Stimulated activated naive CD8-positive, alpha-beta T cell treated with anti-CD3 and anti-CD28 coated beads, Interleukin-15, Interleukin-2, amounts not matched to agents 100 ng/mL and 50 ng/mL, for 24 hours (primary cell): ENCODE data around the gene TMEM131.

Experiments used
- H3K27ac Mint-ChIP-seq: one replicate; pipeline ENCODE4 v1.8.0; 2021; ENCODE audit warnings: mild to moderate bottlenecking, mixed read lengths
- H3K27me3 Mint-ChIP-seq: one replicate; pipeline ENCODE4 v1.8.0; 2021; ENCODE audit warnings: mixed read lengths
- H3K36me3 Mint-ChIP-seq: one replicate; pipeline ENCODE4 v1.8.0; 2021; ENCODE audit warnings: low read depth, mixed read lengths
- H3K4me1 Mint-ChIP-seq: one replicate; pipeline ENCODE4 v1.8.0; 2021; ENCODE audit warnings: low read depth, mixed read lengths
- H3K4me3 Mint-ChIP-seq: one replicate; pipeline ENCODE4 v1.8.0; 2021; ENCODE audit warnings: mild to moderate bottlenecking, mixed read lengths
- H3K9me3 Mint-ChIP-seq: one replicate; pipeline ENCODE4 v1.8.0; 2021; ENCODE audit warnings: mixed read lengths

The TMEM131 gene

DNA sequence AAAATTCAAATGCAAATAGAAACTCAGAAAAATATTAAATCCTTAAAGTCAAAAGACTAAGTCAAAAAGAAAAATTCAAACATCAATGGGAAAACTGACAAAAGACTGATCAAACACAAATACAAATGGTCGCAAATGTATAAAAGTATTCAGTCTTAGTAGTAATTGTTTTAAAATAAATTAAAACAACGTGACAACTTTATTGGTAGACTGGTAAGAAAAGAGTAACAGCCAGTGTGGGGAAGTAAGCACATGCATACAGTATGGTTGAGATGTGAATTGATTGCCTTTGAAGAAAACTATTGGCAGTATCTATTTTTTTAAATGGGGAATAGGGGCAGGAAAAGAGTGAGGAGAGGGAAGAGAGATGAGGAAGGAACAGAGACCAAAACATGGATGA is 9.8 kb downstream of the TMEM131 start:
- Mint-ChIP-seq H3K36me3 (peaks cover 31% of the 10 kb centered on the region), H3K27me3 (no peaks in the 10 kb centered on the region), H3K4me1 (peaks cover 51% of the 10 kb centered on the region), H3K4me3 (no peak overlapping the region), H3K27ac (no peak overlapping the region), H3K9me3 (peaks cover 10% of the 10 kb centered on the region)

DNA sequence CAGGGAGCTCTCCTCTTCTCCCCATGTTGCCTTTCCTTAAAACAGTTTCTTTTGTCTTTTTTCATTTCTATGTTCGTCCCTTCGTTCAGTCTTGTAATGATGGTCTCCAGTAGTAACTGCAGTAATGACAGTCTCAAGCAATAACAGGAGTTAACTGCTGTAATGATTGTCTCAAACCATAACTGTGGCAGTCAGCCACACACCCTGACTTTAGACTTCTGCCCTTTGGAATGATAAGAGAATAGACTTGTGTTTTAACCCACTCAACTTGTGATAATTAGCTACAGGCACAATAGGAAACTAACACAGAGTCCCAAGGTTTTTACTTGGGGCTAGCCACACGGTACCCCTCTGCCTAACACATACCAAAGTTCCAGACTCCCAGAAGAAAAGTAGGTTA is 12.1 kb downstream of the TMEM131 start:
- Mint-ChIP-seq H3K27me3 (no peaks in the 10 kb centered on the region), H3K4me1 (peaks cover 53% of the 10 kb centered on the region), H3K27ac (no peak overlapping the region), H3K9me3 (peaks cover 22% of the 10 kb centered on the region), H3K36me3 (peaks cover 43% of the 10 kb centered on the region), H3K4me3 (no peak overlapping the region)

DNA sequence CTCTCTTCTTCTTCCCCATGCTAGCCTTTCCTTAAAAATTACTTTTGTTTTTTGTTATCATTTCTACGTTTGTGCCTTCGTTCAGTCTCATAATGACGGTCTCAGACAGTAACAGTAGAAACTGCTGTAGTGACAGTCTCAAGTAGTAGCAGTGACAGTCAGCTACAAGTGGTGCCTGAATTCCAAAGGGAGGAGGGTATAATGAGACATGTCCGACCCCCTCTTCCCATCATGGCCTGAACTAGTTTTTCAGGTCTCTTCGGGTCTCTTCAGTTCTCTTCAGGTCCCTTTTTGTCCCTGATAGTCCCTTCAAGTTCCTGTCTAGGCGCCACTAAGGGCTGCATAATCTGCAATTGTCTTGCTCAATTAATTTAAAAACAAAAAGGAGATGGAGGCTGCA is 12.6 kb downstream of the TMEM131 start:
- H3K27ac Mint-ChIP-seq, result no peak overlapping the region
- peaks cover 49% of the 10 kb centered on the region for H3K4me1 Mint-ChIP-seq
- H3K9me3 Mint-ChIP-seq, result peaks cover 24% of the 10 kb centered on the region
- peaks cover 43% of the 10 kb centered on the region for H3K36me3 Mint-ChIP-seq
- H3K4me3 Mint-ChIP-seq, result no peak overlapping the region
- no peaks in the 10 kb centered on the region for H3K27me3 Mint-ChIP-seq

DNA sequence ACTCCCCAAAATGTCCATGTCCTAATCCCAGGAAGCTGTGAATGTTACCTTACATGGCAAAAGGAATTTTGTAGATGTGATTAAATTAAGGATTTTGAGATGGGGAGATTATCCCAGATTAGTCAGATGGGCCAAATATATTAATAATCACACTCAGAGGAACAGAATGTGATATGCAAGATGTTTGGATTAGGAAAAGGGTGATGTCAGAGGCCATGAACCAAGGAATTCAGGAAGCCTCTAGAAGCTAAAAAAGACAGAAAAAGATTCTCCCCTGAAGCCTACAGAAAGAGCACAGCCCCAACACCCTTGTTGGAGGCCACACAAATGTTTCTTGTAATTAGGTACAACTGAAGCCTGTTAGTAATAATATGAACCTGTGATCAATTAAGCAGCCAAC is 13.1 kb downstream of the TMEM131 start:
- H3K36me3 Mint-ChIP-seq, result peaks cover 40% of the 10 kb centered on the region
- H3K27ac Mint-ChIP-seq, result no peak overlapping the region
- H3K27me3 Mint-ChIP-seq, result no peaks in the 10 kb centered on the region

DNA sequence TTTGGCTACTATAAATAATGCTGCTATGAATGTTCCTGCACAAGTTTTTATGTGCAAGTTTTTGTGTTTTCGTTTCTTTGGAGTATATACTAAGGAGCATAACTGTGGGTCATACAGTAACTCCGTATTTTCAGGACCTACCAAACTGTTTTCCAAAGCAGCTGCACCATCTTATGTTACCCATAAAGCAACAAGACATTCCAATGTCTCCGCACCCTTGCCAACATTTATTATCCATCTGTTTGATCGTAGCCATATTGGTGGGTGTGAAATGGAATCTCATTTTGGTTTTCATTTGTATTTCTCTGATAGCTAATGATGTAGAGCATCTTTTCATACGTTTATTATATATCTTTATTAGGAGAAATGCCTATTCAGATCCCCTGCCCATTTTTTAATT is 13.8 kb downstream of the TMEM131 start:
- peaks cover 42% of the 10 kb centered on the region for H3K36me3 Mint-ChIP-seq
- no peak overlapping the region for H3K27ac Mint-ChIP-seq
- H3K4me1 Mint-ChIP-seq, result peaks cover 51% of the 10 kb centered on the region
- no peaks in the 10 kb centered on the region for H3K27me3 Mint-ChIP-seq
- peaks cover 19% of the 10 kb centered on the region for H3K9me3 Mint-ChIP-seq
- no peak overlapping the region for H3K4me3 Mint-ChIP-seq

More for the DNA sequence above, 13.1 kb downstream of the TMEM131 start:
- H3K9me3 Mint-ChIP-seq, result peaks cover 20% of the 10 kb centered on the region
- no peak overlapping the region for H3K4me3 Mint-ChIP-seq
- peaks cover 46% of the 10 kb centered on the region for H3K4me1 Mint-ChIP-seq

DNA sequence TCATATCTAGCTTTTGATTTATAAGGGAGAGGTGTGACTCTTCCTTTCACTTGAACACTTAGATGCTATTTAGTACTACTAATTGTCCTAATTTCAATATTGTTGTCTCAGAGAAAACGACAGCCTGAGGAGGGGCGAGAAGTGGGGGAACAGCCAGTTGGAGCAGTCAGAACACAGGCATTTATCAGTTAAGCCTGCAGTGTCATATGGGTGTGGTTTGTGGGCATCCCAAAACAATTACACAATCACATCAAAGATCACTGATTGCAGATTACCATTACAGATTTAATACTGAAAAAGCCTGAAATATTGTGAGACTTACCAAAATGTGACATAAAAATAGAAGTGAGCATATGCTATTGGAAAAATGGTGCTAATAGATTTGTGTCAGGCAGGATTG is 15.8 kb downstream of the TMEM131 start:
- no peak overlapping the region for H3K27ac Mint-ChIP-seq
- no peaks in the 10 kb centered on the region for H3K27me3 Mint-ChIP-seq
- H3K4me3 Mint-ChIP-seq, result no peak overlapping the region
- H3K9me3 Mint-ChIP-seq, result peaks cover 24% of the 10 kb centered on the region
- peaks cover 50% of the 10 kb centered on the region for H3K4me1 Mint-ChIP-seq
- H3K36me3 Mint-ChIP-seq, result peaks cover 60% of the 10 kb centered on the region

DNA sequence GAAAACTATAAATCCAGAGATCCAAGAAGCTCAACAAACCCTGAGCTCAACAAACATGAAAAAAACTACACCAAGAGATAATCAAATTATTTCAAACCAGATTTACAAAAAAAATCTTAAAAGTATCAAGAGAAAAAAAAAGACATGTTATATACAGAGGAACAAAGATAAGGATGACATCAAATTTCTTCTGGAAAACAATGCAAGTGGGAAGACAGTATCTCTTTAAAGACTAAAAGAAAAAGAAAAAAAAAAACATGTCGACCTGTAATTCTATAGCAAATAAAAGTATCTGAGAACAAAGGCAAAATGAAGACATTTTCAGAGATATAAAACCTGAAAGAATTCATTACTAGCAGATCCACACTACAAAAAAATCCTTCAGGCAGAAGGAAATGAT is 21.3 kb downstream of the TMEM131 start:
- H3K36me3 Mint-ChIP-seq, result peaks cover 61% of the 10 kb centered on the region

DNA sequence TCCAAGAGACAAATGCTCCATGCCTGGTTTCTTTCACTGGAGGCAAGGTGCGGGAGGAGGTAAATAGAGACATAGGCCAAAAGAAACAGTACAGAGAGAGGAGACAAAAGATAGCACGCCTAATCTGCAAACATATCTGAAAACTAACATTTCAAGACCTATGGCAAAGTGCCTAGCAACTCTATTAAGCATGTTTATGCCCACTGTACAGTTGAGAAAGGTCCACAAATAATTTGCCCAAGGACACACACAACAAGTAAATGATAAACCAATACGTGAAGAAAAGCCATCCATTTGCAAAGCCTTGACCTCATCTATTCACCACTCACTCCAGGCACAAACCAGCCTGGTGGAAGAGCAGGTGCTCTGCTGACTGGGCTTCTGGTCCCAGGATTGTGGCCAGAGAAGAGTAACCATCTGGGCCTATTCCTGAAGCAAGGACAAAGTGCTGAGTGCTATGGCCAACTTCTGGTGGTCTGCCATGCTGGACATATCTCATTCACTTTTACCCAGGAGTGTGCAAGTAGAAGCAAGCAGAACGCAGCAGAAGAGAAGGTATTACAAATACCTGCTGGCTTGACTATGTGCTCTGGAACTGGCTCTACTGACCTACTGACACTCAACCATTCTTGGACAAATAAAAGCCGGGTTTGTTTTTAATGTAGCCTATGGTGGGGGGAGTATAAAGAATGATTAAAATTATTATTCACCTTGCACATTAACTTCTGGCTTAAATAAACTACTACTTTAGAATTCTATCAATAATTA is 25.3 kb downstream of the TMEM131 start:
- peaks cover 15% of the 10 kb centered on the region for H3K9me3 Mint-ChIP-seq
- H3K36me3 Mint-ChIP-seq, result peaks cover 31% of the 10 kb centered on the region
- H3K27ac Mint-ChIP-seq, result no peak overlapping the region
- no peaks in the 10 kb centered on the region for H3K27me3 Mint-ChIP-seq
- no peak overlapping the region for H3K4me3 Mint-ChIP-seq
- H3K4me1 Mint-ChIP-seq, result peaks cover 59% of the 10 kb centered on the region

More for the DNA sequence above, 21.3 kb downstream of the TMEM131 start:
- peaks cover 48% of the 10 kb centered on the region for H3K4me1 Mint-ChIP-seq
- H3K4me3 Mint-ChIP-seq, result no peak overlapping the region
- no peaks in the 10 kb centered on the region for H3K27me3 Mint-ChIP-seq
- H3K9me3 Mint-ChIP-seq, result peaks cover 33% of the 10 kb centered on the region
- no peak overlapping the region for H3K27ac Mint-ChIP-seq

DNA sequence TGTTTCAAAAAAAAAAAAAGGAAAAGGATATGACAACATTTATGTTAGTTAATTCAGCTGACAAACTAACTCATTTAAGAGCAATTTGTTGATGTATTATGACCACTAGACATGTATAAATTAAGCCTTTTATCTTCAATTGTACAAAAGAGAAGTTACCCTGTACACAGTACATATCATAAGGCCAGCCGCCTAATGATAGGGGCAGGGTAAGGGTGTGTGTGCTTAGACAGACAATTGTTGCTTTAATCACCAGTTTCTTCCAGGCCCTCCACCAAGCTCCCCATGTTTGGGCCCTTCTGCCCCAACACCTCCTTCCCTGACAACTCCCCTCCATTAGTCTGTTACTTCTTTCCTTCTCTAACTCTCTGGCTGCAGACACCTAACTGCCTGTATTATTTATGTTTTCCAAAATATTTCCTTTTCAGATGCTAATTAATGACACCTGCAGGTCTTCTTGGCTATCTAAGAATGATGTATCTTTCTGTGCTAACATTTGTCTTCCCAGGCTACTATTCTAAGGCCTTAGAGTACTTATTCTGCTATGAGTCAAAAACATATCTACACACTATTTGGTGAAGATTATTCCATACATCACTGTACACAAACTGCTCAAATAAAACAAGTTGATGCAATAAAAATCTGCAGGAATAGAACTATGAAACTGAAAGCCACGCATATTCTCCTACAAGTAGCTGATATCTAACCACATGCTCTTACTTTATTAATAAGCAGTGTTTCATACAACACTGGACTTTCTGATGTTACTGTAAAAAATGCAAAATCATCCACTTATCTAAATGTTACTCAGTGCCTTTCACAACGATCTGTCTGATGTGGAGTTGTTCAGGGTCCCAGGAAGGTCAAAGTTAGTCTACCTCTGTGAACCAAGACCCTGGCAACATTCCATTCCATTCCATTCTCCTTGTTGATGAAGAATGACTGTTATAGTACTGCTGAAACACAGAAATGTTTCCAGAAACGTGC is 26.4 kb downstream of the TMEM131 start:
- H3K4me1 Mint-ChIP-seq, result peaks cover 66% of the 10 kb centered on the region
- no peaks in the 10 kb centered on the region for H3K27me3 Mint-ChIP-seq
- peaks cover 8% of the 10 kb centered on the region for H3K9me3 Mint-ChIP-seq
- no peak overlapping the region for H3K27ac Mint-ChIP-seq
- H3K36me3 Mint-ChIP-seq, result peaks cover 20% of the 10 kb centered on the region
- no peak overlapping the region for H3K4me3 Mint-ChIP-seq

DNA sequence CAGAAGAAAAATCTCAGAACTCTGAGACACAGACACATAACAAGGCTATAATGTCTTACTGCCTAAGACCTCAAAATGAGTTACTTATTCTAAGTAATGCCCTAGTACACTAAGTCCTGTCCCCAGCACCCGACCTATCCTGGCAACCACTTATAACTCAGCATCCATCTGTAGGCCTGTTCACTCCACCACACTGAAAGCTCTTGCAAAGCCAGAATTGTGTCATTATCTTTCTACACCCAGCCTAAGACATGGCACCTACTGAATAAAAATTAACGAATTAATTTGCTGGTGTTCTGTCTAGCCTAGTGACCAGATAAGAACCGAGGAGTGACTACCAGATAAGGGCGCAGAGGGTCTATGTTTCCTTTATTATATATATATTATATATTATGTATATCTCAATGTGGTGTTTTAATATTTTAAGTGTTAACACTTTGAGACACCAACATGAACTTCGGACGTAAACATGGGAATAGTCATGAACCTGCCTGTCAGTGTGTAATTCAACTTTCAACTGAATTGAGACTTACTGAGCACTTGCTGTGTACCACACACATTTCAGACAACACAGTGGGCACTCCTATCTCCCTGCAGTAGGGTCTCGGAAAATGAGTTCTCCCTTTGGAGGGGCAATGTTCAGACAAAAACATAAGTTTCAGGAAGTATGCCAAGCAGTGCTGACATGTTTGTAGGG is 27.7 kb downstream of the TMEM131 start:
- Mint-ChIP-seq H3K4me1 (peaks cover 73% of the 10 kb centered on the region), H3K9me3 (no peaks in the 10 kb centered on the region), H3K4me3 (no peak overlapping the region), H3K27ac (no peak overlapping the region), H3K27me3 (no peaks in the 10 kb centered on the region), H3K36me3 (peaks cover 7% of the 10 kb centered on the region)

DNA sequence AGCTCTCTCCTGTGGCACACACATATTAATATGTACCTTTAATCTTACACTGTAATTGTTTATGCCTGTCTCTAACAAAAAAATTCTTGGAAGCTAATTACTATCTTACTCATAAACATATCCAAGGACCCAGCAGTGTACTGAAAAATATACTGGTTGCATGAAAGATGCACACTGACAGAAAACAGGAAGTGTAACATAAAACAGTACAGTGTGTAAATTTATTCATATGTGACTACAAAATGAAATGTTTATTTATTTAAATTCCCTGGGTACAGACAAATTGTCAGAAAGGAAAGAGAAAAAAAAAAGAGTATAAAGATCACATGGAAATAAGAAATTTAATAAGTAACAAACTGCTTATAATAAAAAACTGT is 28.5 kb downstream of the TMEM131 start:
- H3K4me3 Mint-ChIP-seq, result no peak overlapping the region
- no peaks in the 10 kb centered on the region for H3K27me3 Mint-ChIP-seq
- peaks cover 4% of the 10 kb centered on the region for H3K36me3 Mint-ChIP-seq
- peaks cover 80% of the 10 kb centered on the region for H3K4me1 Mint-ChIP-seq
- H3K9me3 Mint-ChIP-seq, result no peaks in the 10 kb centered on the region
- no peak overlapping the region for H3K27ac Mint-ChIP-seq

DNA sequence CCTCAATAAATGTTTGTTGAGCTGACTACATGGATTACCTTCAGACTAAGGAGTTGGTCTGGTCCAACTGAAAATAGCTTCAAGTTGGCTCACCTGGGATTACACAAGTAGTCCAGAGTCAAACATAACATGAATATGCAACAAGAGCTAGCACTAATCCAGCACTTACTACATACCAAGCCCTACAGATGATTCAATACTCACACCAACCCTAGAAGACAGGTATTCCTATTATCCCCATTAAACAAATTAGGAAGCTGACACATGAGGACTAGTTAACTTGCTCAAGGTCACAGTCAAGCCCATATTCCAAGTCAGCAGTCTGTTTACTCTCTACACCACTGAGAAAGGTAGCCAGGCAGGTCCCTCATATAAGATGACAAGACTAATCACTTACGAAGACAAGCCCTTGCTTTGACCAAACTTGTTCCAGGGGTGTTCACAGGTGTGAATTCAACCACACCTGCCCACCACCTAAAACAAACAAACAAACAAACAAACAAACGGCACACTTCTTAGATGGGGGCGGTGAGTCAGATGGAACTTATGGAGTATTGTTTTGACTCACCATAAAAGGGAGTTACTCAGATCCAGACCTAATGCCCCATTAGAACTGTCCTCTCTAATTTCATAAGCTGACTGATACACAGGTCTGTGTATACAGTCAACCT is 29.1 kb downstream of the TMEM131 start:
- peaks cover 4% of the 10 kb centered on the region for H3K36me3 Mint-ChIP-seq
- H3K4me3 Mint-ChIP-seq, result no peak overlapping the region

DNA sequence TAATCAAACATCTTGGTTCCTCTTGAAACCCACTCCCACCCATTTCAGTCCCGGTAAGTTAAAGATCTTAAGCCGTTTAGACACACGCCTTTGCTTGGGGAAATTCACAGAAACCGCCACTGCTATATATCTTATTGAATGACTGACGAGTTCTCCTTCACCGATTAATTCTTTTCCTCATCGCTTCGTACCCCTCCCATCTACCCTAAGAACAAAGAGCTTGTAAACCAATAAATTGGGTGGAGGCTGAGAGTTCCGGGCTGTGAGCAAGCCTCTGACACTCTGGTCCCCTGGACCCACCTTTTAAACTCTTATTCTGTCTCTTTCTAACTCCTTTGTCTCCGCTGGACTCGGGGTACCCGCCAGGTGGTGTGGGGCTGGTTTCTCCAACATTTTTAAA is 30.6 kb downstream of the TMEM131 start:
- Mint-ChIP-seq H3K4me1 (peaks cover 76% of the 10 kb centered on the region), H3K36me3 (peaks cover 2% of the 10 kb centered on the region), H3K4me3 (no peak overlapping the region), H3K9me3 (no peaks in the 10 kb centered on the region), H3K27me3 (no peaks in the 10 kb centered on the region), H3K27ac (no peak overlapping the region)

More for the DNA sequence above, 29.1 kb downstream of the TMEM131 start:
- H3K4me1 Mint-ChIP-seq, result peaks cover 79% of the 10 kb centered on the region
- H3K27me3 Mint-ChIP-seq, result no peaks in the 10 kb centered on the region
- H3K9me3 Mint-ChIP-seq, result no peaks in the 10 kb centered on the region
- no peak overlapping the region for H3K27ac Mint-ChIP-seq

DNA sequence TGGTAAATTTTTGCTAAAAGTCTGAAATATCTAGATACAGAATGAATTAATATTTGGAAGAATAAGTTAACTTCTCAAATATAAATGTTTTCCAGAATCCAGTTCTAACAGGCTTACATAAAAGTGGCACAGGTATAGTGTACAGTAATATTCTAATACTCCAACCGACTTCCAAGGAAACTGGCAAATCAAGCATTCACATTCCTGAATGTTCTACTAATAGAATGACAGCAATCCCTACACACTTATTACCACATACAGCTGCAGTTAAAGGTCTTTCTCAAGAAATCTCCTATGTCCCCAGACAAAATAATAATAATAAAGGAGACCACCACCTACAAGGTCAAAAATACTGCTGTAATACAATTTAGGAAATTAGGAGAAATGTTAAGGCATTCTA is 31.9 kb downstream of the TMEM131 start:
- H3K4me3 Mint-ChIP-seq, result no peak overlapping the region
- no peaks in the 10 kb centered on the region for H3K27me3 Mint-ChIP-seq
- peaks cover 76% of the 10 kb centered on the region for H3K4me1 Mint-ChIP-seq
- no peak overlapping the region for H3K27ac Mint-ChIP-seq
- H3K36me3 Mint-ChIP-seq, result no peaks in the 10 kb centered on the region
- H3K9me3 Mint-ChIP-seq, result no peaks in the 10 kb centered on the region
